Panc1 (cell line): Measurements from ENCODE around the gene RNF113B. TPM values are rescaled to one million over a fixed set of nuclear protein-coding genes. Genes with fewer than 3 reads are reported as not detected.

Experiments
- ATAC-seq: fragments of 200-7000 bp; cut with Tn5 transposase; 2 replicates; pipeline ENCODE4 v1.9.1; 2020; ENCODE audit warnings: mild to moderate bottlenecking, moderate library complexity
- BruUV-seq: library from RNA; stranded (reverse); fragments of 400-500 nt; replicated peaks from 2 replicates; lab custom pipeline; 2021; lab: Mats Ljungman, UMichigan
- CTCF ChIA-PET: fragments of 300-600 bp; sonication (Branson Sonifier 250); formaldehyde crosslinking; loops from one replicate; lab custom pipeline; 2022; ENCODE audit warnings: antibody characterized with exemption; lab: Charles Lee
- POLR2A ChIA-PET: fragments of 300-600 bp; sonication (Branson Sonifier 250); formaldehyde crosslinking; loops from one replicate; lab custom pipeline; 2022; ENCODE audit warnings: antibody characterized with exemption; lab: Charles Lee
- DNase-seq: peaks from one replicate; pipeline ENCODE4 v3.0.0-alpha.2; 2010; ENCODE audit warnings: low read depth, low spot score
- H3K27ac ChIP-seq: 2 replicates; pipeline ENCODE4 v1.5.1; 2011; ENCODE audit warnings: mild to moderate bottlenecking, low read length, inconsistent platforms
- H3K27me3 ChIP-seq: fragments of 200-500 bp; sonication (Bioruptor generic); 2 replicates; pipeline ENCODE4 v1.6.0; 2014; ENCODE audit warnings: low read length, inconsistent platforms; ENCODE audit not compliant: control insufficient read depth, insufficient read depth
- H3K36me3 ChIP-seq: fragments of 200-500 bp; sonication (Bioruptor generic); 2 replicates; pipeline ENCODE4 v1.5.1; 2014; ENCODE audit warnings: inconsistent platforms, mild to moderate bottlenecking, low read length, moderate library complexity; ENCODE audit not compliant: control insufficient read depth, insufficient read depth
- H3K4me1 ChIP-seq: 2 replicates; pipeline ENCODE4 v1.5.1; 2011; ENCODE audit warnings: inconsistent platforms, mild to moderate bottlenecking, low read length, moderate library complexity; ENCODE audit not compliant: control insufficient read depth, insufficient read depth
- H3K4me3 ChIP-seq, 2 experiments: 2 replicates each; pipeline ENCODE4 v1.5.1; 2011 to 2012; ENCODE audit warnings: low read depth in 2 of 2, low read length in 2 of 2, mild to moderate bottlenecking in 2 of 2, inconsistent platforms in 1 of 2, moderate library complexity in 1 of 2
- H3K9me3 ChIP-seq: fragments of 200-500 bp; sonication (Bioruptor generic); 2 replicates; pipeline ENCODE4 v1.5.1; 2014; ENCODE audit warnings: low read depth, mild to moderate bottlenecking, inconsistent platforms, low read length, moderate library complexity; ENCODE audit not compliant: control insufficient read depth, insufficient read depth
- CTCF ChIP-seq: fragments of 450-650 bp; IDR thresholded peaks from 2 replicates; pipeline ENCODE4 v1.5.1; 2017; ENCODE audit warnings: mild to moderate bottlenecking
- POLR2AphosphoS5 ChIP-seq: IDR thresholded peaks from 2 replicates; pipeline ENCODE4 v1.6.1; 2012; ENCODE audit warnings: mild to moderate bottlenecking, low read depth, low read length, moderate library complexity
- REST ChIP-seq, 2 experiments: IDR thresholded peaks; 2 replicates each; pipeline ENCODE4 v1.6.1; 2011 to 2012; ENCODE audit warnings: low read depth in 2 of 2, control low read depth in 1 of 2, low read length in 1 of 2, mild to moderate bottlenecking in 1 of 2, moderate library complexity in 1 of 2; ENCODE audit not compliant: insufficient read depth in 1 of 2
- SIN3A ChIP-seq: IDR thresholded peaks from 2 replicates; pipeline ENCODE4 v1.6.1; 2012; ENCODE audit warnings: low read depth, mild to moderate bottlenecking, low read length, moderate library complexity, borderline replicate concordance; ENCODE audit not compliant: insufficient read depth
- TCF7L2 ChIP-seq: IDR thresholded peaks from 2 replicates; pipeline ENCODE4 v1.6.1; 2011; ENCODE audit warnings: mild to moderate bottlenecking, low read depth, low read length, inconsistent platforms
- in situ Hi-C: cut with HindIII; loops from 2 replicates; pipeline ENCODE4 v1.10.0; 2016; ENCODE audit warnings: low sequenced_read_pairs, low pct_unique_long_range_greater_than_20kb
- intact Hi-C: fragments of 100-400 bp; cut with micrococcal nuclease; formaldehyde crosslinking; loops from one replicate; pipeline ENCODE4 v1.10.0; 2022; ENCODE audit not compliant: unreplicated experiment
- total RNA-seq: library from RNA; stranded (reverse); gene quantifications from one replicate; pipeline ENCODE4 v1.2.1, GENCODE V29; 2021; ENCODE audit not compliant: unreplicated experiment

RNF113B gene
- total RNA-seq, 1 experiment from 2014 or later, result not detected

GRCh38 chr13:98212763-98213162 lies 35.7 kb upstream of the RNF113B start:
- Histone ChIP-seq H3K9me3 (no peaks in the 10 kb centered on the region), H3K36me3 (no peaks in the 10 kb centered on the region), H3K27me3 (no peaks in the 10 kb centered on the region), H3K4me1 (peaks cover 6% of the 10 kb centered on the region; the same call in 1 of the 2 replicates), H3K27ac (no peak overlapping the region), H3K4me3 (no peak overlapping the region)
- TF ChIP-seq POLR2AphosphoS5 (no peak), CTCF (no peak), REST (IDR thresholded peaks at IDR 0.05; ENCODE audit: insufficient read depth in 1 of 2, low read depth in 2 of 2, low read length in 1 of 2) (no peak), SIN3A (no peak), TCF7L2 (no peak)
- no TSS peak for BruUV-seq
- CTCF ChIA-PET, result no interaction called here
- POLR2A ChIA-PET, result no interaction called here
- DNase-seq (no peak), ATAC-seq (no peak)
- intact Hi-C loops, result no loop called here
- in situ Hi-C loops, result no loop called here

- POLR2A ChIA-PET, result no interaction called here
- Histone ChIP-seq H3K4me1 (no peaks in the 10 kb centered on the region; the same call in 1 of the 2 replicates), H3K27me3 (no peaks in the 10 kb centered on the region), H3K9me3 (no peaks in the 10 kb centered on the region), H3K27ac (no peak overlapping the region), H3K4me3 (no peak overlapping the region), H3K36me3 (no peaks in the 10 kb centered on the region)
- intact Hi-C loops, result no loop called here
- CTCF ChIA-PET, result no interaction called here
- no peak for TF ChIP-seq SIN3A
- BruUV-seq, result no TSS peak
- in situ Hi-C loops, result no loop called here
- DNase-seq (no peak), ATAC-seq (no peak)
These were observed 31.5 kb upstream of the RNF113B start for GRCh38 chr13:98208606-98209005.

GRCh38 chr13:98207416-98207815 lies 30.3 kb upstream of the RNF113B start:
- ChIA-PET CTCF (no interaction called here), POLR2A (no interaction called here)
- Histone ChIP-seq H3K27ac (no peak overlapping the region), H3K4me1 (no peaks in the 10 kb centered on the region; the same call in 1 of the 2 replicates), H3K4me3 (no peak overlapping the region), H3K36me3 (no peaks in the 10 kb centered on the region), H3K9me3 (no peaks in the 10 kb centered on the region), H3K27me3 (no peaks in the 10 kb centered on the region)
- in situ Hi-C loops, result no loop called here
- ATAC-seq (no peak), DNase-seq (no peak)
- intact Hi-C loops, result no loop called here
- TF ChIP-seq REST (IDR thresholded peaks at IDR 0.05; ENCODE audit: insufficient read depth in 1 of 2, low read depth in 2 of 2, low read length in 1 of 2) (no peak), SIN3A (no peak), POLR2AphosphoS5 (no peak), TCF7L2 (no peak), CTCF (no peak)
- BruUV-seq, result no TSS peak
